ENCODE data around the gene ARID3A. TPM values are rescaled to one million over a fixed set of nuclear protein-coding genes. Genes with fewer than 3 reads are reported as not detected.
A peak's percentile ranks its signal among the peaks of the same experiment; 100 is the strongest.

ARID3A gene
- total and polyA plus RNA-seq, 2 of the 13 experiments (the other 11 are each of a cell fraction or from before 2014, with no cell fraction given): 71.3 to 77.9 TPM

- TF ChIP-seq, protein P1, sequence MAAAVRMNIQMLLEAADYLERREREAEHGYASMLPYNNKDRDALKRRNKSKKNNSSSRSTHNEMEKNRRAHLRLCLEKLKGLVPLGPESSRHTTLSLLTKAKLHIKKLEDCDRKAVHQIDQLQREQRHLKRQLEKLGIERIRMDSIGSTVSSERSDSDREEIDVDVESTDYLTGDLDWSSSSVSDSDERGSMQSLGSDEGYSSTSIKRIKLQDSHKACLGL (CRISPR knock-in tag; IDR thresholded peaks at IDR 0.05): no peak
- TF ChIP-seq AGO1 (IDR thresholded peaks at IDR 0.05; ENCODE audit: low read depth, low read length, poor library complexity, severe bottlenecking) (peak; percentile 77), ZNF775 (CRISPR knock-in tag; IDR thresholded peaks at IDR 0.05; ENCODE audit: borderline replicate concordance) (no peak), ELF1 (CRISPR knock-in tag; IDR thresholded peaks at IDR 0.05) (no peak)
Measured at GRCh38 chr19:974564-975257, 48.9 kb downstream of the ARID3A start (continued).

DNA sequence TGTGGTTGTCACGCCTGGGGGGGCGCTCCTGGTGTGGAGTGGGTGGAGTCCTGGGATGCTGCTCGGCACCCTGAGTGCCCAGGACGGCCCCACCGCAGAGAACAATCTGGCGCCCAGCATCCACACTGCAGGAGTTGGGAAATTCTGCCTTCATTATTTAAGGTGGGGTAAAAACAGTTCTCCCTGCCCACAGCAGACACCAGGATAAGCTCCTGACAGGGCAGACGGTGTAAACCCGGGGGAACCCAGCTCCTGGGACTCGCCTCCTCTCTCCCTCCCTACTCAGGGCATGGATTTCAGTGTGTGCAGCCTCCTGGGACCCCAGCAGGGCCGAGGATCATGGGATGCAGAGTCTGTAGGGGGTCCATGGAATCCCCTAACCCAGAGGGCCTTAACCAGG is 50.6 kb downstream of the ARID3A start:
- peaks cover 6 to 8% of the 10 kb centered on the region in 2 experiments for H3K36me3 ChIP-seq (replicated peaks in 1 of 2; ENCODE audit: control insufficient read depth in 1 of 2, insufficient read depth in 2 of 2, low read length in 2 of 2)
- CTCF ChIA-PET (ENCODE audit: low intra/inter-chr PET ratio, low total read pairs): no interaction called here
- H4K20me1 ChIP-seq (ENCODE audit: insufficient read depth, low read length): no peaks in the 10 kb centered on the region
- no peak overlapping the region for H3K4me3 ChIP-seq (replicated peaks in 1 of 3; ENCODE audit: insufficient read depth in 1 of 3, low read depth in 2 of 3, low read length in 3 of 3)
- no TSS peak for BruUV-seq (replicated peaks)
- no peak for FAIRE-seq
- ATAC-seq: peak; percentile 6; the same call in 2 of the 3 replicates
- POLR2A ChIA-PET: interaction anchor here (1.1 to 1.4 kb wide), 3 partner anchors 8 to 51 kb away, joined by 3 to 5 read pairs (median 4); partner anchors contain the start of gene ARID3A
- no peak overlapping the region for H3K4me2 ChIP-seq (ENCODE audit: low read depth, low read length)
- intact Hi-C loops (cut with micrococcal nuclease; ENCODE audit: unreplicated experiment): no loop called here
- peak overlapping the region; percentile 22 for H3K27ac ChIP-seq (ENCODE audit: extremely low read length, insufficient read depth, low read length)
- in situ Hi-C loops (cut with HindIII; ENCODE audit: extremely low pct_ligation_motif_present, low pct_unique_long_range_greater_than_20kb): no loop called here
- H3K4me1 ChIP-seq (ENCODE audit: insufficient read depth, low read length): peaks cover 19% of the 10 kb centered on the region
- peak; percentile 59; the same call in 1 of the 2 replicates for TF ChIP-seq POLR2AphosphoS2 (IDR thresholded peaks at IDR 0.05; ENCODE audit: low read depth, low read length)
- TF ChIP-seq RBM39 (IDR thresholded peaks at IDR 0.05; ENCODE audit: low read depth, low read length, poor library complexity, severe bottlenecking): peak; percentile 31
- no peak for TF ChIP-seq ZNF530 (CRISPR knock-in tag; IDR thresholded peaks at IDR 0.05; ENCODE audit: low read depth)
- TF ChIP-seq AGO1 (IDR thresholded peaks at IDR 0.05; ENCODE audit: low read depth, low read length, poor library complexity, severe bottlenecking): peak; percentile 22
- TF ChIP-seq RXRB (CRISPR knock-in tag; IDR thresholded peaks at IDR 0.05; ENCODE audit: borderline replicate concordance): no peak
- TF ChIP-seq ZNF326 (CRISPR knock-in tag; IDR thresholded peaks at IDR 0.05; ENCODE audit: borderline replicate concordance): 0 out of 2 replicates have a peak, but pooled peaks have one; percentile 52
- peak; percentile 38 for TF ChIP-seq POLR2G (IDR thresholded peaks at IDR 0.05; ENCODE audit: low read depth, low read length)
- peak; percentile 83 for TF ChIP-seq AGO2 (optimal IDR thresholded peaks at IDR 0.05; ENCODE audit: low read depth, low read length)
- 0 out of 2 replicates have a peak, but pooled peaks have one; percentile 26 for TF ChIP-seq ZNF704 (CRISPR knock-in tag; IDR thresholded peaks at IDR 0.05; ENCODE audit: borderline replicate concordance)
- peak; percentile 77 for TF ChIP-seq RBM22 (optimal IDR thresholded peaks at IDR 0.05; ENCODE audit: low read length)
- TF ChIP-seq AKAP8 (CRISPR knock-in tag; IDR thresholded peaks at IDR 0.05): 0 out of 2 replicates have a peak, but pooled peaks have one; percentile 14
- no peak for TF ChIP-seq ZNF558 (CRISPR knock-in tag; IDR thresholded peaks at IDR 0.05; ENCODE audit: borderline replicate concordance)
- TF ChIP-seq NCOA2 (CRISPR knock-in tag; IDR thresholded peaks at IDR 0.05): no peak
- TF ChIP-seq U2AF1 (optimal IDR thresholded peaks at IDR 0.05; ENCODE audit: low read depth, low read length): peak; percentile 28
- no peak for TF ChIP-seq HNF1B (CRISPR knock-in tag; IDR thresholded peaks at IDR 0.05)
- H2AFZ ChIP-seq (ENCODE audit: low read length): no peak overlapping the region
- WGBS (ENCODE audit: low lambda C conversion rate): 83% methylated on average over 1 of the region's 10 CpGs
- peaks cover 7% of the 10 kb centered on the region for H3K79me2 ChIP-seq (ENCODE audit: insufficient read depth, low read length)
- DNase-seq (ENCODE audit: low spot score): no peak
- no peaks in the 10 kb centered on the region for H3K27me3 ChIP-seq (ENCODE audit: control insufficient read depth in 1 of 2, insufficient read depth in 2 of 2, low read length in 2 of 2)
- H3K9me3 ChIP-seq (ENCODE audit: low read length): no peaks in the 10 kb centered on the region
- no peak overlapping the region for H3K9ac ChIP-seq (ENCODE audit: insufficient read depth, low read depth, low read length)

Data from HepG2 (cell line).